Spleen (tissue), 11 donors: ENCODE data around the gene ELP1. TPM values are rescaled to one million over a fixed set of nuclear protein-coding genes. Genes with fewer than 3 reads are reported as not detected.

Source experiments
- DNase-seq: peaks from one replicate; pipeline ENCODE4 v3.0.0-alpha.2; 2020
- H3K27ac ChIP-seq, 8 donors: fragments of 200-600 bp; sonication (generic) in 7 of 8; 1 replicate in 4 of 8; 2 replicates in 4 of 8; pipeline versions ENCODE4 v1.5.0 to v1.8.0; 2016 to 2021; ENCODE audit warnings: inconsistent platforms in 4 of 8, mild to moderate bottlenecking in 4 of 8, moderate library complexity in 1 of 8
- H3K27me3 ChIP-seq, 7 donors: fragments of 200-600 bp; sonication (generic) in 6 of 7; replicated peaks in 1 of 7; 1 replicate in 4 of 7; 2 replicates in 3 of 7; pipeline versions ENCODE4 v1.5.0 to v1.8.0; 2016 to 2021; ENCODE audit warnings: inconsistent platforms in 3 of 7, mild to moderate bottlenecking in 1 of 7
- H3K36me3 ChIP-seq, 6 donors: fragments of 200-600 bp; sonication (generic) in 5 of 6; 1 replicate in 4 of 6; 2 replicates in 2 of 6; pipeline versions ENCODE4 v1.5.0 to v1.8.0; 2016 to 2021; ENCODE audit warnings: inconsistent platforms in 2 of 6
- H3K4me1 ChIP-seq, 6 donors: fragments of 200-600 bp; sonication (generic) in 5 of 6; 1 replicate in 3 of 6; 2 replicates in 3 of 6; pipeline versions ENCODE4 v1.5.0 to v1.8.0; 2016 to 2021; ENCODE audit warnings: inconsistent platforms in 3 of 6
- H3K4me3 ChIP-seq, 8 donors: fragments of 200-600 bp; sonication (generic) in 7 of 8; 1 replicate in 4 of 8; 2 replicates in 4 of 8; pipeline versions ENCODE4 v1.5.0 to v1.8.0; 2016 to 2021; ENCODE audit warnings: inconsistent platforms in 4 of 8, mild to moderate bottlenecking in 4 of 8, moderate library complexity in 2 of 8
- H3K9me3 ChIP-seq, 8 donors: fragments of 200-600 bp; sonication (generic) in 7 of 8; 1 replicate in 4 of 8; 2 replicates in 4 of 8; pipeline versions ENCODE4 v1.5.0 to v1.8.0; 2016 to 2021; ENCODE audit warnings: inconsistent platforms in 4 of 8
- POLR2A ChIP-seq, 3 donors: fragments of 450-650 bp; IDR thresholded peaks; one replicate each; pipeline ENCODE4 v1.5.1; 2017; ENCODE audit warnings: antibody characterized with exemption in 3 of 3, mild to moderate bottlenecking in 1 of 3
- POLR2AphosphoS5 ChIP-seq, 3 donors: sonication (generic); formaldehyde crosslinking; IDR thresholded peaks; one replicate each; pipeline ENCODE4 v1.5.1; 2017; ENCODE audit warnings: antibody characterized with exemption in 3 of 3
- WGBS, 5 donors: extraction: QIAGEN DNeasy Blood & Tissue Kit in 3 of 5; methylation state at CpG; one replicate each; pipeline versions ENCODE4 v1.1.5 to v1.1.7; 2013 to 2018; 5-methylcytosine and 5-hydroxymethylcytosine counted together
- intact Hi-C: fragments of 100-400 bp; cut with DNase I; formaldehyde crosslinking; loops from one replicate; pipeline ENCODE4 v1.15.0; 2023; ENCODE audit warnings: low total_unique reads
- polyA plus RNA-seq, 3 donors: library from polyadenylated mRNA; stranded (reverse); fragments of 200-250 nt; gene quantifications; one replicate each; pipeline ENCODE4 v1.2.1, GENCODE V29; 2013
- total RNA-seq, 7 donors: library from RNA; depleted of rRNA in 3 of 7; stranded (reverse); fragments of >200 nt in 3 of 7; fragmentation: NEBNext Ultra II Directional in 4 of 7; extraction: Animal tissue kit (Norgen Biotek cat#: 25700) in 4 of 7; gene quantifications; one replicate each; pipeline versions ENCODE4 v1.1.0 to v1.2.1, GENCODE V29; 2016 to 2021
- TF ChIP-seq, protein P1 (sequence below), 11 experiments: fragments of 200-600 bp in 7 of 11; fragments of 450-650 bp in 4 of 11; sonication (generic) in 4 of 11; IDR thresholded peaks in 8 of 11; conservative IDR thresholded peaks in 3 of 11; 1 replicate in 7 of 11; 2 replicates in 4 of 11; pipeline versions ENCODE4 v1.4.0 to v1.8.0; 2016 to 2021; ENCODE audit warnings: antibody characterized with exemption in 11 of 11, inconsistent platforms in 4 of 11, mild to moderate bottlenecking in 1 of 11
- donor health status: healthy with polysubstance abuse.
- donor health status: DM: no; HTN: no; CAD: no; lungs with moderate emphysema.
- donor health status: DM: no; HTN: no; CAD: no.
- donor health status: Bipolar disorder and iron deficiency.
- donor health status: healthy.
- donor health status: DM: no; HTN: no; CAD: no.
- donor health status: DM: yes; HTN: yes; CAD: no.

Gene ELP1
- total and polyA plus RNA-seq, 10 donors = 9.9 to 30.5 (median 17.6) TPM

DNA sequence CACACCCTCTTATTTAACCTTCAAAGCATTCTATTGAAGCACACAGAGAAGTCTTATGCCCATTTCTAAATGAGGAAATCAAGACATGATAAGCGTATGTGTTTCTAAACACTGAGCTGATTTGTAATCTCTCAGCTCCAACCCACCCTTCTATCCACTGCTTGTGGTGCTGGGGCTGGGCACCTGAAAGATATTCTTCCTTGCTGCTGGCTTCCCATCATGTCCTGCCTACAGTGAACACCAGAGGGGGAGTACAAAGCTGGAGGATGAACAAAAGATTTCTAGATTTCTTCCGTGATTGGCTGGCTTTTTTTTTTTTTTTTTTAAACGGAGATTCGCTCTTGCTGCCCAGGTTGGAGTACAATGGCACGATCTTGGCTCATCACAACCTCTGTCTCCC, 57.5 kb downstream of the ELP1 start:
- Histone ChIP-seq H3K4me1 (no peaks in the 10 kb centered on the region), H3K27ac (no peak overlapping the region), H3K4me3 (no peak overlapping the region), H3K9me3 (peaks cover 0 to 8% (median under 1%) of the 10 kb centered on the region in 8 donors), H3K36me3 (peaks cover 0 to 100% (median 96%) of the 10 kb centered on the region in 6 donors), H3K27me3 (no peaks in the 10 kb centered on the region)
- 95 to 97% (median 97%) methylated on average over 5 of the region's 5 CpGs for WGBS, 5 donors
- no peak for DNase-seq
- TF ChIP-seq POLR2AphosphoS5 (IDR thresholded peaks at IDR 0.05) (no peak), POLR2A (IDR thresholded peaks at IDR 0.05) (no peak)
- TF ChIP-seq, protein P1, sequence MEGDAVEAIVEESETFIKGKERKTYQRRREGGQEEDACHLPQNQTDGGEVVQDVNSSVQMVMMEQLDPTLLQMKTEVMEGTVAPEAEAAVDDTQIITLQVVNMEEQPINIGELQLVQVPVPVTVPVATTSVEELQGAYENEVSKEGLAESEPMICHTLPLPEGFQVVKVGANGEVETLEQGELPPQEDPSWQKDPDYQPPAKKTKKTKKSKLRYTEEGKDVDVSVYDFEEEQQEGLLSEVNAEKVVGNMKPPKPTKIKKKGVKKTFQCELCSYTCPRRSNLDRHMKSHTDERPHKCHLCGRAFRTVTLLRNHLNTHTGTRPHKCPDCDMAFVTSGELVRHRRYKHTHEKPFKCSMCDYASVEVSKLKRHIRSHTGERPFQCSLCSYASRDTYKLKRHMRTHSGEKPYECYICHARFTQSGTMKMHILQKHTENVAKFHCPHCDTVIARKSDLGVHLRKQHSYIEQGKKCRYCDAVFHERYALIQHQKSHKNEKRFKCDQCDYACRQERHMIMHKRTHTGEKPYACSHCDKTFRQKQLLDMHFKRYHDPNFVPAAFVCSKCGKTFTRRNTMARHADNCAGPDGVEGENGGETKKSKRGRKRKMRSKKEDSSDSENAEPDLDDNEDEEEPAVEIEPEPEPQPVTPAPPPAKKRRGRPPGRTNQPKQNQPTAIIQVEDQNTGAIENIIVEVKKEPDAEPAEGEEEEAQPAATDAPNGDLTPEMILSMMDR (IDR thresholded peaks at IDR 0.05 in 8 of 11, conservative IDR thresholded peaks at IDR 0.05 in 3 of 11) = no peak
- intact Hi-C loops = no loop called here

DNA sequence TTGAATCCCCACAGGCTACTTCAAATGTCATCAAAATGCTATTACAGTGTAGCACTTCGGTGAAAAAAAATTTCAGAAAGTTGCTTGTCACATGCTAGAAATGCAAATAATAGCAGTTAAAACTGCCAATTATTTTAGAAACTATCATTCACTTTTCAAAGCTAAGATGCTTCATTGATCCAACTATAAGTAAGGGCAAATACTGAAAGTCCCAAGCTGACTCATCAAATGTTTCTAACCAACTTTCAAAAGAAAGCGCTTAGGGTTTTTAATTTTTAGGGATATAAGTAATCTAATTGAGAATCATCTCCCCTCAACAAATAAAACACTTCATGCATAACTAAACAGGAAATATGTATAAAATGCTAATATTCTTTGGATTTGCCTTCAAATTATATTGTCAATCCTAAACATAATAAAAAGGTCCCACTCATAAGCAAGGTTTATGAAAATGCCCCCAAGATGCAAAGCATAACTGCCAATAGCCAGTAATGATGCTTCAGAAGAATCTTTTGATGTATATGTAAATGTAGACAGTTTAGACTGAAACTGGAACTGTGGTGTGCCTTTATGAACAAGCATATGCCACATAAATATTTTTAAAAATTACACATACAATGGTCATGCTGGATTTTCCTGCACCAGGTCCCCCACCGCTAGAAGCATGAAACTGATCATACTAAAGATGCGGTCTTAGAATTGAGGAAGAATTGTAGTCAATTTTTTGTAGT, 59.7 kb downstream of the ELP1 start:
- H3K4me3 ChIP-seq = no peak overlapping the region
- intact Hi-C loops = no loop called here
- DNase-seq = no peak
- no peak for TF ChIP-seq POLR2AphosphoS5 (IDR thresholded peaks at IDR 0.05)
- TF ChIP-seq POLR2A (IDR thresholded peaks at IDR 0.05) = no peak
- TF ChIP-seq, protein P1 (IDR thresholded peaks at IDR 0.05 in 8 of 11, conservative IDR thresholded peaks at IDR 0.05 in 3 of 11) = no peak
- no peaks in the 10 kb centered on the region for H3K27me3 ChIP-seq
- no peak overlapping the region for H3K27ac ChIP-seq
- peaks cover 0 to 10% (median 1%) of the 10 kb centered on the region in 8 donors for H3K9me3 ChIP-seq
- WGBS, 5 donors = 88 to 95% (median 93%) methylated on average over 4 of the region's 4 CpGs
- H3K4me1 ChIP-seq = no peaks in the 10 kb centered on the region
- H3K36me3 ChIP-seq = peaks cover 0 to 100% (median 89%) of the 10 kb centered on the region in 6 donors

DNA sequence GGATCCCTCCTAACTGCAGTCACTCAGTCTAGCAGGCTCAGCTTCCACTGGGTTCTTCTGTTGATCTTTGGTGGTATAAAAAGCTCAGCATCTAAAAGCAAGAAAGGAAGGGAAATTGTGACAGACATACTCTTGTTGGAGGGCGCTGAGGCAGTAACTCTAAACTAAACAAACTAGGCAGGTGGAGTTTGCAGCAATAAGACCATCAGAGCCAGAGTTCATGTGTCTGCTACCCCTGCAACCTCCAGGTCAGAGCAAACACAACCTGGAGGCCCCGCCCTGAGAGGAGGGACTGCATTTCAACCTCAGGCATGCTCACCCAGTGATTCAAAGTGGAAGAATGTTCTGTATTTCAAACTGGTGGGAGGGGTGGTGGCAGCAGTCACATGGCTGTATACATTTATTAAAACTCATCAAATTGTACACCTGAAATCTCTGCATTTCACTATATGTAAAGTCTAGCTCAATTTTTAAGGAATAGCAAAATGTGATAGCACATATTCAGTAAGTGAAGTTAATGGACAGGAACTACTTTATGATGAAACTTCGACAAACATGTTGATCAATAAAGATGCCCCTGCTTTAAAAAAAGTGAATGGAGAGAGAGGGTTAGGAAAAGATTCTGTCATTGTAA, 64.7 kb downstream of the ELP1 start:
- Histone ChIP-seq H3K4me1 (no peaks in the 10 kb centered on the region), H3K27me3 (no peaks in the 10 kb centered on the region), H3K9me3 (peaks cover 0 to 10% (median 1%) of the 10 kb centered on the region in 8 donors), H3K27ac (no peak overlapping the region), H3K36me3 (peaks cover 0 to 74% (median 48%) of the 10 kb centered on the region in 6 donors), H3K4me3 (no peak overlapping the region)
- no peak for DNase-seq
- no peak for TF ChIP-seq POLR2A (IDR thresholded peaks at IDR 0.05)
- TF ChIP-seq, protein P1 (IDR thresholded peaks at IDR 0.05 in 8 of 11, conservative IDR thresholded peaks at IDR 0.05 in 3 of 11) = no peak
- WGBS, 5 donors = 63 to 99% (median 92%) methylated on average over 3 of the region's 3 CpGs
- intact Hi-C loops = no loop called here

DNA sequence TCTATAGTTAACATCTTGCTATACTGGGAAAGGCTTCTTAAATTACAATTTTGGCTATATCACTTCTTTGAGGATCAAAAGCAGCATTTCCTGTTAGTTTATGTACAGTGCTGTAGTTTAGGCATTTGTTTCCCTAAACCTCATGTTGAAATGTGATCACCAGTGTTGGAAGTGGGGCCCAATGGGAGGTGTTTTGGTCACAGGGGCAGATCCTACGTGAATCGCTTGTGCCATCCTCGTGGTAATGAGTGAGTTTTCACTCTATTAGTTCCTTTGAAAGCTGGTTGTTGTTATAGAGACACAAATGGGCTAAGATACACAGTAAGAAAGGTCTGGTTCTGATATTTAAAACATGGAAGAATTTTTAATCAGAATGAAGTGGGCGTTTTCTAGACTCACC, 66.1 kb downstream of the ELP1 start:
- Histone ChIP-seq H3K27ac (no peak overlapping the region), H3K27me3 (no peaks in the 10 kb centered on the region), H3K4me3 (no peak overlapping the region), H3K4me1 (no peaks in the 10 kb centered on the region), H3K36me3 (peaks cover 0 to 60% (median 35%) of the 10 kb centered on the region in 6 donors), H3K9me3 (peaks cover 0 to 10% (median 1%) of the 10 kb centered on the region in 8 donors)
- TF ChIP-seq POLR2AphosphoS5 (IDR thresholded peaks at IDR 0.05) (no peak), POLR2A (IDR thresholded peaks at IDR 0.05) (no peak)
- TF ChIP-seq, protein P1 (IDR thresholded peaks at IDR 0.05 in 8 of 11, conservative IDR thresholded peaks at IDR 0.05 in 3 of 11) = no peak
- 80 to 92% (median 90%) methylated on average over 4 of the region's 4 CpGs for WGBS, 5 donors
- intact Hi-C loops = no loop called here
- no peak for DNase-seq
